H1 (cell line): ENCODE data around the gene INAVA. TPM values are rescaled to one million over a fixed set of nuclear protein-coding genes. Genes with fewer than 3 reads are reported as not detected.

Experiments used
- CTCF ChIA-PET: fragments of 300-600 bp; sonication (Branson Sonifier 250); formaldehyde crosslinking; loops from one replicate; lab custom pipeline; 2021; ENCODE audit not compliant: partially characterized antibody; lab: Charles Lee
- POLR2A ChIA-PET: fragments of 300-600 bp; sonication (Branson Sonifier 250); formaldehyde crosslinking; loops from one replicate; lab custom pipeline; 2021; ENCODE audit warnings: inconsistent platforms; ENCODE audit not compliant: partially characterized antibody; lab: Charles Lee
- DNase-seq, 2 experiments: peaks; one replicate each; pipeline versions ENCODE4 v3.0.0 to v3.0.0-alpha.2; 2010 to 2022; ENCODE audit warnings: low spot score in 2 of 2, low read depth in 1 of 2, mixed read lengths in 1 of 2
- FAIRE-seq: peaks from 2 replicates; lab custom pipeline; 2011; peaks lifted over from hg19 to GRCh38; lab: Jason Lieb, UNC
- H2AFZ ChIP-seq: 2 replicates; pipeline ENCODE4 v1.8.1; 2012; ENCODE audit warnings: low read length, inconsistent platforms
- H2AK5ac ChIP-seq: 2 replicates; pipeline ENCODE4 v1.6.1; 2013; ENCODE audit warnings: low read depth, low read length
- H2BK120ac ChIP-seq: replicated peaks from 2 replicates; pipeline ENCODE3; 2013; ENCODE audit warnings: low read depth, low read length, inconsistent platforms
- H2BK12ac ChIP-seq: 2 replicates; pipeline ENCODE4 v1.6.1; 2013; ENCODE audit warnings: low read depth, low read length
- H2BK15ac ChIP-seq: 2 replicates; pipeline ENCODE4 v1.6.1; 2013; ENCODE audit warnings: low read length
- H2BK20ac ChIP-seq: 2 replicates; pipeline ENCODE4 v1.6.1; 2013; ENCODE audit warnings: low read length
- H2BK5ac ChIP-seq: 2 replicates; pipeline ENCODE4 v1.6.1; 2013; ENCODE audit warnings: low read depth, low read length
- H3K14ac ChIP-seq: 2 replicates; pipeline ENCODE4 v1.6.1; 2013; ENCODE audit warnings: inconsistent platforms; ENCODE audit not compliant: insufficient read length
- H3K18ac ChIP-seq: 2 replicates; pipeline ENCODE4 v1.6.1; 2013; ENCODE audit warnings: low read length; ENCODE audit errors: extremely low read depth
- H3K23ac ChIP-seq: 2 replicates; pipeline ENCODE4 v1.6.1; 2013; ENCODE audit warnings: inconsistent platforms; ENCODE audit not compliant: insufficient read length
- H3K23me2 ChIP-seq: 2 replicates; pipeline ENCODE4 v1.6.1; 2013; ENCODE audit warnings: low read depth, low read length
- H3K27ac ChIP-seq: 2 replicates; pipeline ENCODE4 v1.6.1; 2011; ENCODE audit warnings: low read depth, low read length, inconsistent platforms
- H3K27me3 ChIP-seq, 4 experiments: replicated peaks in 1 of 4; 1 replicate in 1 of 4; 2 replicates in 3 of 4; pipeline versions ENCODE4 v1.6.1 to v1.8.1; 2011 to 2013; ENCODE audit warnings: low read length in 3 of 4, mild to moderate bottlenecking in 3 of 4, inconsistent platforms in 2 of 4, mixed read lengths in 2 of 4, moderate library complexity in 1 of 4; ENCODE audit not compliant: control insufficient read depth in 3 of 4, insufficient read depth in 3 of 4; ENCODE audit errors: extremely low read depth in 1 of 4
- H3K36me3 ChIP-seq, 4 experiments: 2 replicates each; pipeline versions ENCODE4 v1.6.1 to v1.8.1; 2011 to 2013; ENCODE audit warnings: mild to moderate bottlenecking in 4 of 4, low read length in 3 of 4, moderate library complexity in 2 of 4, control low read depth in 1 of 4, inconsistent platforms in 1 of 4; ENCODE audit not compliant: insufficient read depth in 4 of 4, control insufficient read depth in 2 of 4
- H3K4ac ChIP-seq: replicated peaks from 2 replicates; pipeline ENCODE3; 2013; ENCODE audit warnings: low read length, low read depth, mixed read lengths, inconsistent platforms; ENCODE audit not compliant: insufficient read length
- H3K4me1 ChIP-seq, 4 experiments: replicated peaks in 1 of 4; 1 replicate in 1 of 4; 2 replicates in 3 of 4; pipeline versions ENCODE4 v1.6.1 to v1.8.1; 2011 to 2013; ENCODE audit warnings: low read length in 3 of 4, inconsistent platforms in 2 of 4, mixed read lengths in 1 of 4; ENCODE audit not compliant: insufficient read depth in 4 of 4, control insufficient read depth in 3 of 4
- H3K4me2 ChIP-seq, 2 experiments: 2 replicates each; pipeline versions ENCODE4 v1.6.1 to v1.8.1; 2011 to 2013; ENCODE audit warnings: low read depth in 2 of 2, low read length in 2 of 2, control low read depth in 1 of 2, inconsistent platforms in 1 of 2, mild to moderate bottlenecking in 1 of 2; ENCODE audit not compliant: insufficient read depth in 1 of 2
- H3K4me3 ChIP-seq, 4 experiments: fragments of 200-600, 300-600 bp in 1 of 4; sonication (generic), shearing (Covaris generic), sonication (Bioruptor Twin) in 1 of 4; 2 replicates each; pipeline versions ENCODE4 v1.5.1 to v1.8.1; 2011 to 2016; ENCODE audit warnings: low read length in 4 of 4, low read depth in 3 of 4, control low read depth in 2 of 4, inconsistent platforms in 2 of 4, mild to moderate bottlenecking in 2 of 4, mixed read lengths in 1 of 4, moderate library complexity in 1 of 4; ENCODE audit not compliant: insufficient read depth in 2 of 4; ENCODE audit errors: extremely low read depth in 1 of 4
- H3K56ac ChIP-seq: replicated peaks from 2 replicates; pipeline ENCODE3; 2013; ENCODE audit warnings: low read depth, mild to moderate bottlenecking, mixed read lengths, low read length, inconsistent platforms; ENCODE audit not compliant: insufficient read length
- H3K79me1 ChIP-seq: 2 replicates; pipeline ENCODE4 v1.6.1; 2013; ENCODE audit warnings: low read depth, low read length, control low read depth
- H3K79me2 ChIP-seq, 2 experiments: 2 replicates each; pipeline versions ENCODE4 v1.6.1 to v1.8.1; 2012 to 2013; ENCODE audit warnings: low read length in 2 of 2, mild to moderate bottlenecking in 2 of 2, inconsistent platforms in 1 of 2; ENCODE audit not compliant: insufficient read depth in 2 of 2, control insufficient read depth in 1 of 2
- H3K9ac ChIP-seq, 4 experiments: replicated peaks in 1 of 4; 1 replicate in 1 of 4; 2 replicates in 3 of 4; pipeline versions ENCODE4 v1.6.1 to v1.8.1; 2011 to 2013; ENCODE audit warnings: low read depth in 3 of 4, low read length in 3 of 4, control low read depth in 2 of 4, mild to moderate bottlenecking in 2 of 4, moderate library complexity in 2 of 4, inconsistent platforms in 1 of 4; ENCODE audit errors: extremely low read depth in 1 of 4
- H3K9me3 ChIP-seq, 2 experiments: 2 replicates each; pipeline versions ENCODE4 v1.6.1 to v1.8.1; 2012 to 2013; ENCODE audit warnings: mild to moderate bottlenecking in 2 of 2, moderate library complexity in 2 of 2, control low read depth in 1 of 2, inconsistent platforms in 1 of 2, low read depth in 1 of 2, low read length in 1 of 2, mixed read lengths in 1 of 2; ENCODE audit not compliant: insufficient read depth in 2 of 2
- H4K20me1 ChIP-seq, 2 experiments: replicated peaks in 1 of 2; 2 replicates each; pipeline versions ENCODE3 to v1.8.1; 2011 to 2013; ENCODE audit warnings: inconsistent platforms in 2 of 2, low read length in 2 of 2, mild to moderate bottlenecking in 1 of 2; ENCODE audit not compliant: insufficient read depth in 2 of 2, control insufficient read depth in 1 of 2
- H4K5ac ChIP-seq: 2 replicates; pipeline ENCODE4 v1.6.1; 2013; ENCODE audit warnings: low read length, low read depth, mixed read lengths, inconsistent platforms; ENCODE audit not compliant: insufficient read length
- H4K8ac ChIP-seq: 2 replicates; pipeline ENCODE4 v1.8.0; 2013; ENCODE audit warnings: mild to moderate bottlenecking, moderate library complexity, low read length, inconsistent platforms; ENCODE audit not compliant: insufficient read depth; ENCODE audit errors: extremely low read depth
- H4K91ac ChIP-seq: replicated peaks from 2 replicates; pipeline ENCODE3; 2013; ENCODE audit warnings: low read length, mixed read lengths, inconsistent platforms; ENCODE audit not compliant: insufficient read length
- ATF3 ChIP-seq: IDR thresholded peaks from 2 replicates; pipeline ENCODE4 v1.6.1; 2011; ENCODE audit warnings: low read depth, mild to moderate bottlenecking, low read length; ENCODE audit not compliant: insufficient read depth
- BCL11A ChIP-seq, 2 experiments: IDR thresholded peaks; one replicate each; pipeline ENCODE4 v1.6.1; 2011; ENCODE audit warnings: low read depth in 2 of 2, low read length in 2 of 2, mild to moderate bottlenecking in 2 of 2
- BRCA1 ChIP-seq: IDR thresholded peaks from 2 replicates; pipeline ENCODE4 v1.6.1; 2012; ENCODE audit warnings: low read depth, low read length, improper control_type of control experiment
- EGR1 ChIP-seq: IDR thresholded peaks from 2 replicates; pipeline ENCODE4 v1.6.1; 2011; ENCODE audit warnings: low read depth, low read length, borderline replicate concordance
- EZH2 ChIP-seq: fragments of 200-600 bp; sonication (generic); IDR thresholded peaks from 2 replicates; pipeline ENCODE4 v1.7.1; 2012; ENCODE audit warnings: low read depth, mild to moderate bottlenecking, moderate library complexity, low read length, inconsistent platforms; ENCODE audit not compliant: severe bottlenecking
- KDM1A ChIP-seq: fragments of 200-600, 300-600 bp; sonication (generic); IDR thresholded peaks from 2 replicates; pipeline ENCODE4 v1.7.1; 2016; ENCODE audit warnings: mild to moderate bottlenecking, low read length, borderline replicate concordance
- POLR2A ChIP-seq, 2 experiments: IDR thresholded peaks; 1 replicate in 1 of 2; 2 replicates in 1 of 2; pipeline ENCODE4 v1.6.1; 2011; ENCODE audit warnings: low read depth in 2 of 2, low read length in 2 of 2, mild to moderate bottlenecking in 2 of 2; ENCODE audit errors: control extremely low read depth in 1 of 2
- SAP30 ChIP-seq: fragments of 300-600 bp; sonication (generic); IDR thresholded peaks from 2 replicates; pipeline ENCODE4 v1.7.1; 2012; ENCODE audit warnings: low read length, moderate library complexity, mild to moderate bottlenecking, inconsistent platforms; ENCODE audit not compliant: insufficient read depth, insufficient replicate concordance
- SUZ12 ChIP-seq: fragments of 200-600 bp; sonication (generic); IDR thresholded peaks from 2 replicates; pipeline ENCODE4 v1.6.1; 2012; ENCODE audit warnings: mild to moderate bottlenecking, inconsistent platforms, low read length, moderate library complexity, mixed read lengths
- ZNF274 ChIP-seq: IDR thresholded peaks from 2 replicates; pipeline ENCODE4 v1.7.0; 2012; ENCODE audit warnings: low read length, borderline replicate concordance; ENCODE audit errors: extremely low read depth
- WGBS, 2 experiments: shearing (Covaris generic) in 1 of 2; methylation state at CpG; one replicate each; pipeline versions ENCODE4 v1.1.6 to v1.1.7; 2013 to 2015; ENCODE audit warnings: low lambda C conversion rate in 2 of 2, mixed read lengths in 2 of 2, inconsistent platforms in 1 of 2, low coverage in 1 of 2, missing lambda C conversion rate in 1 of 2; ENCODE audit not compliant: insufficient replicate concordance in 2 of 2, insufficient coverage in 1 of 2, insufficient read length in 1 of 2; ENCODE audit errors: extremely low coverage in 1 of 2, missing lambda C conversion rate in 1 of 2; 5-methylcytosine and 5-hydroxymethylcytosine counted together
- polyA plus RNA-seq, 7 experiments: library from polyadenylated mRNA; depleted of rRNA in 3 of 7; stranded (reverse) in 5 of 7; unstranded in 2 of 7; fragments of >200 nt in 5 of 7; fragments of 200-250 nt in 2 of 7; gene quantifications; 1 replicate in 5 of 7; 2 replicates in 1 of 7; 4 replicates in 1 of 7; pipeline versions ENCODE4 v1.2.1 to v1.2.3, GENCODE V29; 2011 to 2013; ENCODE audit warnings: missing spikeins in 2 of 7, mixed read lengths in 2 of 7
- total RNA-seq: library from RNA; stranded (reverse); fragmentation: NEBNext Ultra II Directional; extraction: Animal tissue kit (Norgen Biotek cat#: 25700); gene quantifications from 2 replicates; pipeline ENCODE4 v1.2.1, GENCODE V29; 2021
- TF ChIP-seq, protein P1 (sequence below): IDR thresholded peaks from 2 replicates; pipeline ENCODE4 v1.6.1; 2012; ENCODE audit warnings: low read length, inconsistent platforms

INAVA gene
- total and polyA plus RNA-seq, 2 of the 8 experiments (the other 6 are each of a cell fraction or from before 2014, with no cell fraction given) = 46.8 to 49.3 TPM

DNA sequence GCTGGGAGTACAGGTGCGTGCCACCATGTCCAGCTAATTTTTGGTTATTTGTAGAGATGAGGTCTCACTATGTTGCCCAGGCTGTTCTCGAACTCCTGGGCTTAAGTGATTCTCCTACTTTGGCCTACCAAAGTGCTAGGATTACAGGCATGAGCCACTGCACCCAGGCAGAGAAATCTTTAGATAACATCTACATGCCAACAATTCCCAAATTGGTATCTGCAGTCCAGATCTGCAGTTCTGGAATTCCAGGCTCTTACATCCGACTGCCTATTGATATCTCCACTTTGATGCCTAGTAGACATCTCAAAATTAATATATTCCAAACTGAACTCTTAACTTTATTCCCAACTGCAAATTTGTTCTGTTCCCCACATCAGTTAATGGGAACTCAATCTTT is 23.3 kb downstream of the INAVA start:
- H4K5ac ChIP-seq = no peak overlapping the region
- H2BK20ac ChIP-seq = no peak overlapping the region
- no peak overlapping the region for H2AK5ac ChIP-seq
- no peak overlapping the region for H3K4me3 ChIP-seq
- H3K23me2 ChIP-seq = no peaks in the 10 kb centered on the region; the same call in 1 of the 2 replicates
- H3K4me2 ChIP-seq = no peak overlapping the region
- no peaks in the 10 kb centered on the region for H3K79me1 ChIP-seq
- no peak overlapping the region for H3K18ac ChIP-seq
- DNase-seq = no peak
- H4K20me1 ChIP-seq = peaks cover 0 to under 1% of the 10 kb centered on the region in 2 experiments
- no peak overlapping the region for H4K91ac ChIP-seq
- H4K8ac ChIP-seq = no peak overlapping the region
- H2BK12ac ChIP-seq = no peak overlapping the region
- H2BK120ac ChIP-seq = no peak overlapping the region
- no peak for FAIRE-seq
- no peak overlapping the region for H2AFZ ChIP-seq
- no peaks in the 10 kb centered on the region for H3K9me3 ChIP-seq
- no peak overlapping the region for H2BK5ac ChIP-seq
- no peak overlapping the region for H3K56ac ChIP-seq
- no peaks in the 10 kb centered on the region for H3K79me2 ChIP-seq
- H3K27ac ChIP-seq = no peak overlapping the region
- no peak overlapping the region for H3K14ac ChIP-seq
- H3K36me3 ChIP-seq = peaks cover under 1 to 4% (median 3%) of the 10 kb centered on the region in 4 experiments; a peak in 5 of 8 replicates
- H3K27me3 ChIP-seq = no peaks in the 10 kb centered on the region
- H3K23ac ChIP-seq = no peak overlapping the region
- H2BK15ac ChIP-seq = no peak overlapping the region
- no peak overlapping the region for H3K4ac ChIP-seq
- no peak overlapping the region for H3K9ac ChIP-seq
- CTCF ChIA-PET = interaction anchor here (0.5 to 3.0 kb wide), 15 partner anchors 13 to 254 kb away, joined by 3 to 17 read pairs (median 5); no protein-coding TSS in a partner anchor
- peaks cover 0 to 7% (median 5%) of the 10 kb centered on the region in 4 experiments; a peak in 3 of 7 replicates for H3K4me1 ChIP-seq
- POLR2A ChIA-PET = interaction anchor here (1.0 to 2.9 kb wide), 8 partner anchors 8 to 51 kb away, joined by 3 to 26 read pairs (median 6); no protein-coding TSS in a partner anchor
- 86% methylated on average over 3 of the region's 3 CpGs; no CpG with 5 or more reads in 1 of the 2 experiments for WGBS, 2 experiments
- TF ChIP-seq BCL11A (IDR thresholded peaks at IDR 0.05; ENCODE audit: low read depth in 2 of 2, low read length in 2 of 2) = no peak
- no peak for TF ChIP-seq ATF3
- TF ChIP-seq EGR1 = no peak
- TF ChIP-seq, protein P1, sequence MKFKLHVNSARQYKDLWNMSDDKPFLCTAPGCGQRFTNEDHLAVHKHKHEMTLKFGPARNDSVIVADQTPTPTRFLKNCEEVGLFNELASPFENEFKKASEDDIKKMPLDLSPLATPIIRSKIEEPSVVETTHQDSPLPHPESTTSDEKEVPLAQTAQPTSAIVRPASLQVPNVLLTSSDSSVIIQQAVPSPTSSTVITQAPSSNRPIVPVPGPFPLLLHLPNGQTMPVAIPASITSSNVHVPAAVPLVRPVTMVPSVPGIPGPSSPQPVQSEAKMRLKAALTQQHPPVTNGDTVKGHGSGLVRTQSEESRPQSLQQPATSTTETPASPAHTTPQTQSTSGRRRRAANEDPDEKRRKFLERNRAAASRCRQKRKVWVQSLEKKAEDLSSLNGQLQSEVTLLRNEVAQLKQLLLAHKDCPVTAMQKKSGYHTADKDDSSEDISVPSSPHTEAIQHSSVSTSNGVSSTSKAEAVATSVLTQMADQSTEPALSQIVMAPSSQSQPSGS = no peak
- TF ChIP-seq SUZ12 = no peak
- no peak for TF ChIP-seq ZNF274
- no peak for TF ChIP-seq EZH2
- no peak for TF ChIP-seq SAP30
- no peak for TF ChIP-seq POLR2A (IDR thresholded peaks at IDR 0.05; ENCODE audit: control extremely low read depth in 1 of 2, low read depth in 2 of 2, low read length in 2 of 2)
- no peak for TF ChIP-seq BRCA1
- TF ChIP-seq KDM1A = no peak
